GM12878 (cell line): Measurements from ENCODE around the gene SLMAP. TPM values are rescaled to one million over a fixed set of nuclear protein-coding genes. Genes with fewer than 3 reads are reported as not detected.

Experiments used
- ATAC-seq: fragments of 200-7000 bp; cut with Tn5 transposase; 3 replicates; pipeline ENCODE4 v1.9.1; 2020; ENCODE audit warnings: mild to moderate bottlenecking, moderate library complexity
- BruUV-seq: library from RNA; stranded (reverse); fragments of 400-500 nt; replicated peaks from 2 replicates; lab custom pipeline; 2021; lab: Mats Ljungman, UMichigan
- CTCF ChIA-PET: fragments of 300-600 bp; sonication (Branson Sonifier 250); formaldehyde crosslinking; extraction: SDS; loops from one replicate; lab custom pipeline; 2021; ENCODE audit warnings: inconsistent platforms; lab: Yijun Ruan, JAX
- POLR2A ChIA-PET: fragments of 350-600 bp; formaldehyde crosslinking; extraction: SDS; loops from one replicate; lab custom pipeline; 2021; ENCODE audit warnings: inconsistent platforms; lab: Charles Lee
- RAD21 ChIA-PET: fragments of 300-600 bp; sonication (Branson Sonifier 250); formaldehyde crosslinking; loops from one replicate; lab custom pipeline; 2023; ENCODE audit warnings: antibody characterized with exemption; ENCODE audit not compliant: unreplicated experiment; lab: Charles Lee
- SMC1A ChIA-PET: fragments of 300-600 bp; sonication (Branson Sonifier 250); formaldehyde crosslinking; loops from one replicate; lab custom pipeline; 2023; ENCODE audit not compliant: unreplicated experiment, uncharacterized antibody; lab: Charles Lee
- DNase-seq: peaks from one replicate; pipeline ENCODE4 v3.0.0-alpha.2; 2011; ENCODE audit warnings: low read depth, low spot score
- FAIRE-seq: peaks from 3 replicates; lab custom pipeline; 2011; peaks lifted over from hg19 to GRCh38; lab: Jason Lieb, UNC
- H2AFZ ChIP-seq: 2 replicates; pipeline ENCODE4 v1.6.0; 2011; ENCODE audit warnings: low read depth, low read length, control low read depth; ENCODE audit not compliant: control insufficient read depth
- H3K27ac ChIP-seq: 2 replicates; pipeline ENCODE4 v1.5.1; 2011; ENCODE audit warnings: control low read depth; ENCODE audit not compliant: control insufficient read depth, insufficient read depth
- H3K27me3 ChIP-seq, 2 experiments: replicated peaks in 1 of 2; 2 replicates each; pipeline versions ENCODE4 v1.6.0 to v1.6.1; 2011; ENCODE audit warnings: low read length in 1 of 2; ENCODE audit not compliant: control insufficient read depth in 2 of 2, insufficient read depth in 2 of 2
- H3K36me3 ChIP-seq, 2 experiments: 2 replicates each; pipeline ENCODE4 v1.5.1; 2011; ENCODE audit warnings: low read length in 1 of 2; ENCODE audit not compliant: control insufficient read depth in 2 of 2, insufficient read depth in 2 of 2
- H3K4me1 ChIP-seq: 2 replicates; pipeline ENCODE4 v1.6.1; 2011; ENCODE audit warnings: mild to moderate bottlenecking, low read length, moderate library complexity, mixed read lengths; ENCODE audit not compliant: control insufficient read depth, insufficient read depth
- H3K4me2 ChIP-seq: 2 replicates; pipeline ENCODE4 v1.6.0; 2011; ENCODE audit warnings: control low read depth; ENCODE audit not compliant: control insufficient read depth, insufficient read depth
- H3K4me3 ChIP-seq: fragments of 200-600 bp; sonication (generic); 2 replicates; pipeline ENCODE4 v1.5.1; 2016
- H3K79me2 ChIP-seq: 2 replicates; pipeline ENCODE4 v1.6.0; 2011; ENCODE audit warnings: low read length; ENCODE audit not compliant: control insufficient read depth, insufficient read depth
- H3K9ac ChIP-seq: 2 replicates; pipeline ENCODE4 v1.8.0; 2011; ENCODE audit warnings: low read length, control low read depth, mixed read lengths; ENCODE audit not compliant: control insufficient read depth, insufficient read depth
- H3K9me3 ChIP-seq: replicated peaks from 3 replicates; pipeline ENCODE4 v1.5.1; 2011; ENCODE audit warnings: mild to moderate bottlenecking, low read length; ENCODE audit not compliant: control insufficient read depth, insufficient read depth
- H4K20me1 ChIP-seq: 2 replicates; pipeline ENCODE4 v1.6.0; 2011; ENCODE audit not compliant: control insufficient read depth, insufficient read depth
- ATF3 ChIP-seq: IDR thresholded peaks from 2 replicates; pipeline ENCODE4 v1.6.1; 2011; ENCODE audit warnings: low read depth, mild to moderate bottlenecking, low read length, moderate library complexity, borderline replicate concordance; ENCODE audit errors: extremely low read depth
- BCL3 ChIP-seq: IDR thresholded peaks from 2 replicates; pipeline ENCODE4 v1.6.1; 2011; ENCODE audit warnings: borderline replicate concordance, low read depth, mild to moderate bottlenecking, moderate library complexity, low read length; ENCODE audit not compliant: insufficient read depth, poor library complexity, severe bottlenecking
- BRCA1 ChIP-seq: IDR thresholded peaks from 2 replicates; pipeline ENCODE4 v1.6.1; 2011; ENCODE audit warnings: low read depth, low read length, improper control_type of control experiment
- CBFB ChIP-seq: IDR thresholded peaks from 2 replicates; pipeline ENCODE4 v1.6.1; 2016; ENCODE audit warnings: antibody characterized with exemption, low read depth
- CEBPB ChIP-seq, 2 experiments: fragments of 150-350 bp in 1 of 2; IDR thresholded peaks; 2 replicates each; pipeline ENCODE4 v1.6.1; 2012 to 2014; ENCODE audit warnings: low read depth in 2 of 2, low read length in 2 of 2, borderline replicate concordance in 1 of 2, inconsistent platforms in 1 of 2
- EP300 ChIP-seq, 2 experiments: fragments of 150-350 bp in 1 of 2; IDR thresholded peaks; 2 replicates each; pipeline ENCODE4 v1.6.1; 2011 to 2012; ENCODE audit warnings: low read depth in 2 of 2, low read length in 2 of 2, borderline replicate concordance in 1 of 2, improper control_type of control experiment in 1 of 2, inconsistent platforms in 1 of 2; ENCODE audit not compliant: control insufficient read depth in 1 of 2
- HCFC1 ChIP-seq: fragments of 150-350 bp; IDR thresholded peaks from 2 replicates; pipeline ENCODE4 v1.6.1; 2014; ENCODE audit warnings: low read length
- RELB ChIP-seq: fragments of 450-650 bp; IDR thresholded peaks from 2 replicates; pipeline ENCODE4 v1.6.1; 2017; ENCODE audit warnings: low read depth, mild to moderate bottlenecking, moderate library complexity
- STAT1 ChIP-seq: fragments of 450-650 bp; conservative IDR thresholded peaks from 2 replicates; pipeline ENCODE4 v1.6.1; 2014; ENCODE audit warnings: antibody characterized with exemption, mild to moderate bottlenecking
- WGBS: methylation state at CpG from one replicate; pipeline ENCODE4 v1.1.6; 2016; ENCODE audit warnings: low lambda C conversion rate; ENCODE audit not compliant: insufficient replicate concordance, insufficient coverage; ENCODE audit errors: missing lambda C conversion rate; 5-methylcytosine and 5-hydroxymethylcytosine counted together
- in situ Hi-C: fragments of 300-500 bp; cut with MboI; formaldehyde crosslinking; loops from 9 replicates; pipeline ENCODE4 v1.14.3; 2018; ENCODE audit warnings: mixed read lengths
- intact Hi-C: fragments of 100-400 bp; cut with micrococcal nuclease; formaldehyde crosslinking; loops from one replicate; pipeline ENCODE4 v1.14.2; 2022; ENCODE audit not compliant: unreplicated experiment
- polyA plus RNA-seq, 11 experiments: library from polyadenylated mRNA; depleted of rRNA in 4 of 11; unstranded in 6 of 11; stranded (reverse) in 5 of 11; fragments of >200 nt; fragmentation: Nextera tagmentation in 4 of 11; fragmentation: Illumina TruSeq in 1 of 11; extraction: Ambion mirVana in 4 of 11; extraction: Trizol in 1 of 11; gene quantifications; 1 replicate in 1 of 11; 2 replicates in 10 of 11; pipeline versions ENCODE4 v1.2.1 to v1.2.3, GENCODE V29; 2011 to 2016; ENCODE audit warnings: inconsistent platforms in 2 of 11, missing spikeins in 2 of 11, low read depth in 1 of 11
- total RNA-seq, 4 experiments: library from RNA; depleted of rRNA in 3 of 4; stranded (reverse); fragments of >200 nt in 3 of 4; fragmentation: Illumina TruSeq in 1 of 4; extraction: Trizol in 1 of 4; gene quantifications; 2 replicates each; pipeline versions ENCODE4 v1.2.1 to v1.2.3, GENCODE V29; 2013 to 2021

SLMAP gene
- total and polyA plus RNA-seq, 10 of the 15 experiments (the other 5 are each of a cell fraction or from before 2014, with no cell fraction given), result 8.3 to 43.8 (median 26.4) TPM

GRCh38 chr3:57808961-57809608 is 53.0 kb downstream of the SLMAP start:
- DNase-seq (no peak), FAIRE-seq (no peak), ATAC-seq (no peak)
- 74% methylated on average over 8 of the region's 8 CpGs for WGBS
- H3K4me3 ChIP-seq, result no peak overlapping the region
- H3K79me2 ChIP-seq, result peaks cover 9% of the 10 kb centered on the region
- H3K9me3 ChIP-seq, result no peaks in the 10 kb centered on the region; the same call in 1 of the 3 replicates
- in situ Hi-C loops, result no loop called here
- no peak overlapping the region for H2AFZ ChIP-seq
- no TSS peak for BruUV-seq
- no peak overlapping the region for H3K4me2 ChIP-seq
- POLR2A ChIA-PET, result interaction anchor here (0.6 to 1.1 kb wide), 2 partner anchors 18 to 41 kb away, joined by 3 read pairs; no protein-coding TSS in a partner anchor
- no peaks in the 10 kb centered on the region for H3K4me1 ChIP-seq
- no peaks in the 10 kb centered on the region for H4K20me1 ChIP-seq
- H3K27ac ChIP-seq, result no peak overlapping the region
- H3K36me3 ChIP-seq, result peaks cover 0 to 5% of the 10 kb centered on the region in 2 experiments; a peak in 2 of 4 replicates
- no peak overlapping the region for H3K9ac ChIP-seq
- intact Hi-C loops, result no loop called here
- H3K27me3 ChIP-seq, result no peaks in the 10 kb centered on the region
- no peak for TF ChIP-seq BRCA1
- no peak for TF ChIP-seq EP300 (IDR thresholded peaks at IDR 0.05; ENCODE audit: borderline replicate concordance in 1 of 2, control insufficient read depth in 1 of 2, low read depth in 2 of 2, low read length in 2 of 2)
- no peak for TF ChIP-seq CBFB
- TF ChIP-seq RELB, result no peak
- TF ChIP-seq STAT1, result no peak
- no peak for TF ChIP-seq HCFC1
- no peak for TF ChIP-seq BCL3
- TF ChIP-seq CEBPB (IDR thresholded peaks at IDR 0.05; ENCODE audit: borderline replicate concordance in 1 of 2, low read depth in 2 of 2, low read length in 2 of 2), result no peak
- TF ChIP-seq ATF3, result no peak
- CTCF ChIA-PET, result interaction anchor here (1.4 kb wide), 1 partner anchor 9 kb away, joined by 3 read pairs; no protein-coding TSS in a partner anchor
- RAD21 ChIA-PET, result interaction anchor here (1.0 kb wide), 1 partner anchor 412 kb away, joined by 3 read pairs; no protein-coding TSS in a partner anchor
- SMC1A ChIA-PET, result interaction anchor here (0.7 kb wide), 1 partner anchor 34 kb away, joined by 3 read pairs; no protein-coding TSS in a partner anchor
